SK-N-SH (cell line): ENCODE data around the gene SNX5.

Source experiments
- GABPA ChIP-seq: IDR thresholded peaks from 2 replicates; pipeline ENCODE4 v1.4.0; 2012; ENCODE audit warnings: low read depth, mild to moderate bottlenecking
- SIN3A ChIP-seq: IDR thresholded peaks from 2 replicates; pipeline ENCODE4 v1.6.1; 2012; ENCODE audit warnings: low read depth, mild to moderate bottlenecking, low read length, moderate library complexity, borderline replicate concordance
- TEAD4 ChIP-seq: IDR thresholded peaks from 2 replicates; pipeline ENCODE4 v1.4.0; 2012; ENCODE audit warnings: mild to moderate bottlenecking, borderline replicate concordance; ENCODE audit not compliant: insufficient read depth
- YY1 ChIP-seq: IDR thresholded peaks from 2 replicates; pipeline ENCODE4 v1.4.0; 2012; ENCODE audit warnings: low read depth, mild to moderate bottlenecking
- TF ChIP-seq, protein P1 (sequence below): fragments of 200-600 bp; sonication (generic); IDR thresholded peaks from 2 replicates; pipeline ENCODE4 v1.6.1; 2017; ENCODE audit warnings: antibody characterized with exemption, mild to moderate bottlenecking, moderate library complexity

- TF ChIP-seq TEAD4, result no peak
- no peak for TF ChIP-seq YY1
- TF ChIP-seq, protein P1, sequence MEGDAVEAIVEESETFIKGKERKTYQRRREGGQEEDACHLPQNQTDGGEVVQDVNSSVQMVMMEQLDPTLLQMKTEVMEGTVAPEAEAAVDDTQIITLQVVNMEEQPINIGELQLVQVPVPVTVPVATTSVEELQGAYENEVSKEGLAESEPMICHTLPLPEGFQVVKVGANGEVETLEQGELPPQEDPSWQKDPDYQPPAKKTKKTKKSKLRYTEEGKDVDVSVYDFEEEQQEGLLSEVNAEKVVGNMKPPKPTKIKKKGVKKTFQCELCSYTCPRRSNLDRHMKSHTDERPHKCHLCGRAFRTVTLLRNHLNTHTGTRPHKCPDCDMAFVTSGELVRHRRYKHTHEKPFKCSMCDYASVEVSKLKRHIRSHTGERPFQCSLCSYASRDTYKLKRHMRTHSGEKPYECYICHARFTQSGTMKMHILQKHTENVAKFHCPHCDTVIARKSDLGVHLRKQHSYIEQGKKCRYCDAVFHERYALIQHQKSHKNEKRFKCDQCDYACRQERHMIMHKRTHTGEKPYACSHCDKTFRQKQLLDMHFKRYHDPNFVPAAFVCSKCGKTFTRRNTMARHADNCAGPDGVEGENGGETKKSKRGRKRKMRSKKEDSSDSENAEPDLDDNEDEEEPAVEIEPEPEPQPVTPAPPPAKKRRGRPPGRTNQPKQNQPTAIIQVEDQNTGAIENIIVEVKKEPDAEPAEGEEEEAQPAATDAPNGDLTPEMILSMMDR, result peak; percentile 31
- no peak for TF ChIP-seq GABPA
- no peak for TF ChIP-seq SIN3A
Observed at GRCh38 chr20:17958373-17959256, 10.0 kb downstream of the SNX5 start.
